Pancreas (tissue), 10 donors: ENCODE data around the gene EYA4. TPM values are rescaled to one million over a fixed set of nuclear protein-coding genes. Genes with fewer than 3 reads are reported as not detected.

ENCODE experiments used
- ATAC-seq, 4 donors: fragments of 200-7000 bp; cut with Tn5 transposase; one replicate each; pipeline versions ENCODE4 v1.8.0 to v1.9.1; 2020; ENCODE audit warnings: mild to moderate bottlenecking in 4 of 4, moderate library complexity in 4 of 4
- DNase-seq, 6 donors: peaks; one replicate each; pipeline ENCODE4 v3.0.0-alpha.2; 2020
- FAIRE-seq: peaks from 2 replicates; lab custom pipeline; 2012; peaks lifted over from hg19 to GRCh38; lab: Jason Lieb, UNC
- H3K27ac ChIP-seq, 4 donors: fragments of 200-600 bp; sonication (generic); 1 replicate in 3 of 4; 2 replicates in 1 of 4; pipeline versions ENCODE4 v1.5.0 to v1.8.0; 2020
- H3K27me3 ChIP-seq, 4 donors: fragments of 200-600 bp; one replicate each; pipeline ENCODE4 v1.8.0; 2021
- H3K36me3 ChIP-seq, 3 donors: fragments of 200-600 bp; sonication (generic) in 1 of 3; one replicate each; pipeline versions ENCODE4 v1.5.0 to v1.8.0; 2020 to 2021
- H3K4me1 ChIP-seq, 3 donors: fragments of 200-600 bp; one replicate each; pipeline ENCODE4 v1.8.0; 2021
- H3K4me3 ChIP-seq, 4 donors: fragments of 200-600 bp; sonication (generic) in 2 of 4; one replicate each; pipeline versions ENCODE4 v1.5.0 to v1.8.0; 2020 to 2021
- H3K9me3 ChIP-seq, 4 donors: fragments of 200-600 bp; one replicate each; pipeline ENCODE4 v1.8.0; 2021
- CTCF ChIP-seq, 4 donors: fragments of 200-600 bp; sonication (generic) in 3 of 4; IDR thresholded peaks; one replicate each; pipeline versions ENCODE4 v1.5.0 to v1.8.0; 2021; ENCODE audit warnings: antibody characterized with exemption in 4 of 4
- WGBS, 2 donors: extraction: QIAGEN DNeasy Blood & Tissue Kit; methylation state at CpG; one replicate each; pipeline ENCODE4 v1.1.7; 2013; 5-methylcytosine and 5-hydroxymethylcytosine counted together
- intact Hi-C, 3 donors: fragments of 100-400 bp; cut with DNase I; formaldehyde crosslinking; loops; one replicate each; pipeline versions ENCODE4 v1.11.1 to v1.14.2; 2022
- polyA plus RNA-seq, 2 donors: library from polyadenylated mRNA; stranded (reverse); fragments of 200-250 nt; gene quantifications; one replicate each; pipeline ENCODE4 v1.2.3, GENCODE V29; 2013
- total RNA-seq, 6 donors: library from RNA; stranded (reverse); fragmentation: NEBNext Ultra II Directional in 4 of 6; extraction: Animal tissue kit (Norgen Biotek cat#: 25700) in 4 of 6; gene quantifications; one replicate each; pipeline versions ENCODE4 v1.2.1 to v1.2.4, GENCODE V29; 2021 to 2023
- donor health status: healthy with polysubstance abuse.
- donor health status: DM: no; HTN: no; CAD: no; lungs with moderate emphysema.
- donor health status: DM: no; HTN: no; CAD: no.
- donor health status: control.
- donor health status: control.
- donor health status: Bipolar disorder and iron deficiency.
- donor health status: DM: yes; HTN: yes; CAD: no.
- donor health status: DM: no; HTN: no; CAD: no.
- donor health status: DM: no; HTN: no; CAD: no.
- donor health status: DM: yes; HTN: yes; CAD: no.

The EYA4 gene
- total and polyA plus RNA-seq, 8 donors: 0.08 to 1.3 (median 0.19) TPM

GRCh38 chr6:133266186-133266585 is 25.0 kb downstream of the EYA4 start:
- H3K9me3 ChIP-seq: no peaks in the 10 kb centered on the region
- FAIRE-seq (no peak), DNase-seq (no peak), ATAC-seq (no peak)
- H3K27ac ChIP-seq: no peak overlapping the region
- no peak overlapping the region for H3K4me3 ChIP-seq
- intact Hi-C loops: no loop called here
- 51 to 75% methylated on average over 2 of the region's 2 CpGs for WGBS, 2 donors
- no peaks in the 10 kb centered on the region for H3K4me1 ChIP-seq
- no peaks in the 10 kb centered on the region for H3K27me3 ChIP-seq
- H3K36me3 ChIP-seq: no peaks in the 10 kb centered on the region
- TF ChIP-seq CTCF (IDR thresholded peaks at IDR 0.05): no peak

- H3K36me3 ChIP-seq: no peaks in the 10 kb centered on the region
- H3K27ac ChIP-seq: no peak overlapping the region
- DNase-seq (no peak), FAIRE-seq (no peak), ATAC-seq (no peak)
- H3K4me1 ChIP-seq: no peaks in the 10 kb centered on the region
- intact Hi-C loops: no loop called here
- TF ChIP-seq CTCF (IDR thresholded peaks at IDR 0.05): no peak
- WGBS, 2 donors: 73 to 81% methylated on average over 5 of the region's 5 CpGs
- H3K9me3 ChIP-seq: no peaks in the 10 kb centered on the region
- no peak overlapping the region for H3K4me3 ChIP-seq
- no peaks in the 10 kb centered on the region for H3K27me3 ChIP-seq
Measured at GRCh38 chr6:133268621-133269020, 27.5 kb downstream of the EYA4 start.

- Histone ChIP-seq H3K27ac (no peak overlapping the region), H3K4me1 (no peaks in the 10 kb centered on the region), H3K27me3 (no peaks in the 10 kb centered on the region), H3K4me3 (no peak overlapping the region), H3K9me3 (no peaks in the 10 kb centered on the region), H3K36me3 (no peaks in the 10 kb centered on the region)
- intact Hi-C loops: no loop called here
- FAIRE-seq (no peak), DNase-seq (no peak), ATAC-seq (no peak)
- 61 to 74% methylated on average over 4 of the region's 4 CpGs for WGBS, 2 donors
- TF ChIP-seq CTCF (IDR thresholded peaks at IDR 0.05): no peak
Measured at GRCh38 chr6:133274813-133275212, 33.7 kb downstream of the EYA4 start.

GRCh38 chr6:133275213-133275612 is 34.1 kb downstream of the EYA4 start:
- no peak overlapping the region for H3K4me3 ChIP-seq
- no peak for DNase-seq
- H3K9me3 ChIP-seq: no peaks in the 10 kb centered on the region
- FAIRE-seq: no peak
- no peaks in the 10 kb centered on the region for H3K36me3 ChIP-seq
- no peaks in the 10 kb centered on the region for H3K4me1 ChIP-seq
- no peak overlapping the region for H3K27ac ChIP-seq
- intact Hi-C loops: no loop called here
- no peak for ATAC-seq
- TF ChIP-seq CTCF (IDR thresholded peaks at IDR 0.05): no peak
- 44 to 45% methylated on average over 6 of the region's 6 CpGs for WGBS, 2 donors
- H3K27me3 ChIP-seq: no peaks in the 10 kb centered on the region

GRCh38 chr6:133277228-133277899 is 36.2 kb downstream of the EYA4 start:
- H3K4me1 ChIP-seq: no peaks in the 10 kb centered on the region
- no peaks in the 10 kb centered on the region for H3K36me3 ChIP-seq
- ATAC-seq (no peak), DNase-seq (no peak), FAIRE-seq (no peak)
- WGBS, 2 donors: 63 to 76% methylated on average over 2 of the region's 2 CpGs
- no peak overlapping the region for H3K4me3 ChIP-seq
- TF ChIP-seq CTCF (IDR thresholded peaks at IDR 0.05): no peak
- H3K27ac ChIP-seq: no peak overlapping the region
- intact Hi-C loops: no loop called here
- H3K27me3 ChIP-seq: no peaks in the 10 kb centered on the region
- H3K9me3 ChIP-seq: no peaks in the 10 kb centered on the region
